Activated gamma-delta T cell treated with anti-CD3 and anti-CD28 coated beads, Interleukin-2, amount 50 U/mL, for 16 hours (primary cell): ENCODE data around the gene RGS1.

Source experiments
- DNase-seq: peaks from one replicate; pipeline ENCODE4 v3.0.0-alpha.2; 2020; ENCODE audit warnings: low read depth

RGS1 gene

DNA sequence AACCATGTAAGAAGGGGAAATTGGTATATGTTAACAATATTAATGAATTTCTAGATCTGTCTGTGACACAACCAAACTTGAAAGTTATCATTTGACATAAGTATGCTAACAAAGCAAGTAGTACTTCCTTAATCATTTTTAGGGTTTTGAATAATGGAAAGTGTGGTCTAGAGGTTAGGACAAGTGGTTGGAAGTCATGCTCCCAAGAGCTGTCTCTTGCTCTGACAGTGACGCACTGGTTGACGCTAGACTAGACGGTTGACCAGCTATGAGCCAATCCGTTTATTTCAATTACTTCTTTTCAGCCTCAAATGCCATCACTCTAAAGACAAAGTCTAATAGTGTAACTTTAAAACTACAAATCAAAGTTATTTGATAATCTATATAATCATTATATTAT, 20.7 kb upstream of the RGS1 start:
- no peak for DNase-seq

GRCh38 chr1:192555399-192555798, 20.2 kb upstream of the RGS1 start:
- no peak for DNase-seq

DNA sequence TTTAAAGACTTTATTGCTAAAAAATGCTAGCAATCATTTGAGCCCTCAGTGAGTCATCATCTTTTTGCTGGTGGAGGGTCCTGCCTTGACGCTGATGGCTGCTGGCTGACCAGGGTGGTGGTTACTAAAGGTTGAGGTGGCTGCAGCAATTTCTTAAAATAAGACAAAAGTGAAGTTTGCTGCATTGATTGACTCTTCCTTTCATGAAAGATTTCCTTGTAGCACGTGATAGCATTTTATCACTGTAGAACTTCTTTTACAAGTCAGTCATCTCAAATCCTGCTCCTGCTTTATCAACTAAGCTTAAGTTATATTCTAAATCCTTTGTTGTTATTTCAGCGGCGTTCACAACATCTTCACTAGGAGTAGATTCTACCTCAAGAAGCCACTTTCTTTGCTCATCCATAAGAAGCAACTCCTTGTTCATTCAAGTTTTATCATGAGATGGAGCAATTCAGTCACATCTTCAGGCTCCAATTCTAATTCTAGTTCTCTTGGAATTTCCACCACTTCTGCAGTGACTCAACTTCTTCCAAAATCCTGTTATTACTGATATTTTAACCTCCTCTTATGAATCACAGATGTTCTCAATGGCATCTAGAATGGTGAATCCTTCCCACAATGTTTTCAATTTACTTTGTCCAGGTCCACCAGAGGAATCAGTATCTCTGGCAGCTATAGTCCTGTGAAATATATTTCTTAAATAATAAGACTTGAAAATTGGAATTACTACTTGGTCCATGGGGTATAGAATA, 17.6 kb upstream of the RGS1 start:
- no peak for DNase-seq

GRCh38 chr1:192559115-192560006, 16.2 kb upstream of the RGS1 start:
- DNase-seq: no peak

DNA sequence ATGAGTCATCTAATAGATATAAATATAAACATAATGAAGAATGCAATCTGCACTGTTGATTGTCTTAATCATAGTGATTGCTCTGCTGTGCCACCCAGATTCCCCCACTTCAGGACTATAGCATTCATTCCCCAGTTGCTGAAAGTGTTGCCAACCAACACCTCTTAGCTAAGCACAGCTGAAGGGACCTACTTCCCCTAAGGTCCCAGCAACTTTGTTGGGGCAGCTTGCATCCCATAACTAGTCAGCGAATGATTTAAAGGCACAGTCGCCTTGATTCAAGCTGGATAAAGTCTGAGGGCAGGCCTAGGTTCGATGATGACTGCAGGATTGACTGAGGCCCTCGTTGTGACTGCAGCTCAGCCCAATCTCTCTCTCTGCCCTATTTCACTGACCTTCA, 14.3 kb upstream of the RGS1 start:
- no peak for DNase-seq

- DNase-seq: no peak
Observed at GRCh38 chr1:192563129-192563528, 12.4 kb upstream of the RGS1 start.

DNA sequence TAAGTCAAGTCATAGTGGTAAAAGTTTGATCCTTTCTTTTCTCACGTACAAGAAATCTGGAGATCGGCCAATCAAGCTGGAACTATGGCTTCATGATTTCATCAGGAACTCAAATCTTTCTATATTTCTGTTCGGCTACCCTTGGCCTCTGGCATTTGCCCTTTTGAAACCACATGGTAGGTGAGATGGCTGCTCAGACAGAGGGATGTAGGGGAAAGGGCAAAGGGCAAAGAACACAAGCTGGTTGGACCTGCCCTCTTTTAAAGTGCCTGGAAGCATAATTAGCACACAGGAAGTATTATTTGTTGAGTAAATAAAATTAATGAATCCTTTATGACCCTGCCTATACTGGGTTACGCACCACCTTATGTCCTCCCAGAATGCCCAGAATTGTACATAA, 11.5 kb upstream of the RGS1 start:
- DNase-seq: no peak

- no peak for DNase-seq
Observed at GRCh38 chr1:192565946-192566345, 9.6 kb upstream of the RGS1 start.

- no peak for DNase-seq
Observed at GRCh38 chr1:192566657-192567056, 8.9 kb upstream of the RGS1 start.

- DNase-seq: no peak
Observed at GRCh38 chr1:192568063-192568462, 7.5 kb upstream of the RGS1 start.

DNA sequence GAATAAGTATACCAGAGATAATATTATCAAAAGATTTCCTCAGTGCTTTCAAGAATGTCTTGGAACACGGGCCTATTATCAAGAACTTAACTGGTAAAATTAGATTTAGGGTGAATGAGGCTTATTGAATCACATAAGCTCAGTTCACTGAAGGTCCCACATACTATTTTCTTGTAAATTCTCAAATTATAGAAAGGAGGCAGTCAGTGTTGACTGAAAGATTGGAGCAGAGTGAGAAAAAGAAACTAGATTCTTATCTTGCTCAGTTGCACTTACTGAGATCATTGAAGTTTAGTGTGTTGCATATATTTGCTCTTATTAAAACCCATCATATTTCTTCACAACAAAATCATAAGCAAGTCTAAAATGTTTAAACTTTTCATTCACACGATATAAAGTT, 3.9 kb upstream of the RGS1 start:
- DNase-seq: no peak

GRCh38 chr1:192573499-192573898, 2.1 kb upstream of the RGS1 start:
- no peak for DNase-seq

GRCh38 chr1:192574073-192574472, 1.5 kb upstream of the RGS1 start:
- no peak for DNase-seq

GRCh38 chr1:192576190-192577144, 894 bp downstream of the RGS1 start:
- DNase-seq: no peak

GRCh38 chr1:192577145-192578140, 1.9 kb downstream of the RGS1 start:
- no peak for DNase-seq

DNA sequence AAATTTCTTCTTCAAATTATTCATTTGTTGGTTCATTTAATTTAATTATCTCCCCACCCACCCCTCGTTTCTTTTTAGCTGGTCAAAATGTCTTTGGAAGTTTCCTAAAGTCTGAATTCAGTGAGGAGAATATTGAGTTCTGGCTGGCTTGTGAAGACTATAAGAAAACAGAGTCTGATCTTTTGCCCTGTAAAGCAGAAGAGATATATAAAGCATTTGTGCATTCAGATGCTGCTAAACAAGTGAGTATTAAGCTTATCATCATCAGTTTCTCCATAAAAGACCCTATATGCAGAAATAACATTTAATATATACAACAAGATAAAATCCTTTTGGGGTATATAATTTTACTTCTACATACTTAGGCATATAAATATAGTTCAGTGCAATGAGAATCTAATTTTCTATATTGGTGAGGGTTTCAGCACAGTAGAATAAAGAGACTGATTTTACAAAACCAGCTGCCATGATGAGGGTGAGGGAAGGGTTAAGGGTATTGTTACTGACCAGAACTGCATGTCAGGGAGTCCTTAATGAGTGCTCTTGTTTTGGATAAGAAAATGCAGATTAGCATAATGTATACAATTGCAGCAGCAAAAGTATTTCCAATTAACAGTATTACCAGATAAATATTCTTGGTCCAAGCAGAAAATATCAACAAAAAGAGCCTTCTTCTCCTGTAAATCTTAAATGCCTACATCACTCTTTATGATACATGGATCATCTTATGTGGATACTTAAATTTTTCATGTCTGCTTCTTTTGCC, 2.8 kb downstream of the RGS1 start:
- no peak for DNase-seq

DNA sequence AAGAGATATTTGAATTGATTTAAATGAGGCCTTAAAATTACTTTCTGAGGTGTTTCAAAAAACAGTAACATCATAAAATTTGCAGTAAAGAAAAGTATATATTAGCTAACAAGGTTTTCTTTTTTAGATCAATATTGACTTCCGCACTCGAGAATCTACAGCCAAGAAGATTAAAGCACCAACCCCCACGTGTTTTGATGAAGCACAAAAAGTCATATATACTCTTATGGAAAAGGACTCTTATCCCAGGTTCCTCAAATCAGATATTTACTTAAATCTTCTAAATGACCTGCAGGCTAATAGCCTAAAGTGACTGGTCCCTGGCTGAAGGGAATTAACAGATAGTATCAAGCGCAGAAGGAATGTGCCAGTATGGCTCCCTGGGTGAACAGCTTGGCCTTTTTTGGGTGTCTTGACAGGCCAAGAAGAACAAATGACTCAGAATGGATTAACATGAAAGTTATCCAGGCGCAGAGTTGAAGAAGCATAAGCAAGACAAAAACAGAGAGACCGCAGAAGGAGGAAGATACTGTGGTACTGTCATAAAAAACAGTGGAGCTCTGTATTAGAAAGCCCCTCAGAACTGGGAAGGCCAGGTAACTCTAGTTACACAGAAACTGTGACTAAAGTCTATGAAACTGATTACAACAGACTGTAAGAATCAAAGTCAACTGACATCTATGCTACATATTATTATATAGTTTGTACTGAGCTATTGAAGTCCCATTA, 3.6 kb downstream of the RGS1 start:
- DNase-seq: no peak

GRCh38 chr1:192580351-192580962, 4.9 kb downstream of the RGS1 start:
- no peak for DNase-seq
